AG04449 (cell line): ENCODE data around the gene MTMR11.
"Not testable (repeated sequence)": the region's sequence is repeated elsewhere in the genome, so short reads cannot be mapped to it uniquely, and the experiment has no call there.

Experiments
- CTCF ChIA-PET: fragments of 350-600 bp; formaldehyde crosslinking; extraction: SDS; loops from one replicate; lab custom pipeline; 2021; ENCODE audit warnings: antibody characterized with exemption; lab: Yijun Ruan, JAX
- POLR2A ChIA-PET: fragments of 400-600, 350-600 bp; formaldehyde crosslinking; extraction: SDS; loops from one replicate; lab custom pipeline; 2020; ENCODE audit warnings: antibody characterized with exemption, inconsistent platforms; lab: Yijun Ruan, JAX
- DNase-seq: peaks from one replicate; pipeline ENCODE4 v3.0.0-alpha.2; 2010; ENCODE audit warnings: low read depth, low spot score
- H3K4me3 ChIP-seq: 2 replicates; pipeline ENCODE4 v1.5.1; 2011; ENCODE audit warnings: low read depth, mild to moderate bottlenecking, control low read depth, low read length
- TF ChIP-seq, protein P1 (sequence below): IDR thresholded peaks from one replicate; pipeline ENCODE4 v1.5.1; 2011; ENCODE audit warnings: mild to moderate bottlenecking, moderate library complexity, low read length, control low read depth, inconsistent platforms; ENCODE audit not compliant: insufficient read depth; ENCODE audit errors: missing control alignments

The MTMR11 gene

GRCh38 chr1:149962736-149963135 lies 26.1 kb upstream of the MTMR11 start:
- ChIA-PET POLR2A (interaction anchor here (0.6 kb wide), 1 partner anchor 86 kb away, joined by 3 read pairs; no protein-coding TSS in a partner anchor), CTCF (interaction anchor here (0.6 to 3.2 kb wide), 47 partner anchors 9 to 258 kb away, joined by 3 to 55 read pairs (median 7); partner anchors contain the start of gene MTMR11)
- H3K4me3 ChIP-seq = no peak overlapping the region
- TF ChIP-seq, protein P1, sequence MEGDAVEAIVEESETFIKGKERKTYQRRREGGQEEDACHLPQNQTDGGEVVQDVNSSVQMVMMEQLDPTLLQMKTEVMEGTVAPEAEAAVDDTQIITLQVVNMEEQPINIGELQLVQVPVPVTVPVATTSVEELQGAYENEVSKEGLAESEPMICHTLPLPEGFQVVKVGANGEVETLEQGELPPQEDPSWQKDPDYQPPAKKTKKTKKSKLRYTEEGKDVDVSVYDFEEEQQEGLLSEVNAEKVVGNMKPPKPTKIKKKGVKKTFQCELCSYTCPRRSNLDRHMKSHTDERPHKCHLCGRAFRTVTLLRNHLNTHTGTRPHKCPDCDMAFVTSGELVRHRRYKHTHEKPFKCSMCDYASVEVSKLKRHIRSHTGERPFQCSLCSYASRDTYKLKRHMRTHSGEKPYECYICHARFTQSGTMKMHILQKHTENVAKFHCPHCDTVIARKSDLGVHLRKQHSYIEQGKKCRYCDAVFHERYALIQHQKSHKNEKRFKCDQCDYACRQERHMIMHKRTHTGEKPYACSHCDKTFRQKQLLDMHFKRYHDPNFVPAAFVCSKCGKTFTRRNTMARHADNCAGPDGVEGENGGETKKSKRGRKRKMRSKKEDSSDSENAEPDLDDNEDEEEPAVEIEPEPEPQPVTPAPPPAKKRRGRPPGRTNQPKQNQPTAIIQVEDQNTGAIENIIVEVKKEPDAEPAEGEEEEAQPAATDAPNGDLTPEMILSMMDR = no peak
- DNase-seq = no peak

GRCh38 chr1:149962039-149962647 lies 25.5 kb upstream of the MTMR11 start:
- ChIA-PET CTCF (interaction anchor here (0.6 to 3.2 kb wide), 57 partner anchors 9 to 329 kb away, joined by 3 to 55 read pairs (median 6); partner anchors contain the start of gene MTMR11), POLR2A (interaction anchor here (0.6 kb wide), 1 partner anchor 87 kb away, joined by 3 read pairs; no protein-coding TSS in a partner anchor)
- peak; percentile 41 for DNase-seq
- no peak overlapping the region for H3K4me3 ChIP-seq
- TF ChIP-seq, protein P1 = peak; percentile 53

DNA sequence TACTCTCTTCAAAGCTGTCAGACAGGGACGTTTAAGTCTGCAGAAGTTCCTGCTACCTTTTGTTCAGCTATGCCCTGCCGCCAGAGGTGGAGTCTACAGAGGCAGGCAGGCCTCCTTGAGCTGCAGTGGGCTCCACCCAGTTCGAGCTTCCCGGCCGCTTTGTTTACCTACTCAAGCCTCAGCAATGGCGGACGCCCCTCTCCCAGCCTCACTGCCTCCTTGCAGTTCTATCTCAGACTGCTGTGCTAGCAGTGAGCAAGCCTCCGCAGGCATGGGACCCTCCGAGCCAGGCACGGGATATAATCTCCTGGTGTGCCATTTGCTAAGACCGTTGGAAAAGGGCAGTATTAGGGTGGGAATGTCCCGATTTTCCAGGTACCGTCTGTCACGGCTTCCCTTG lies 20.9 kb upstream of the MTMR11 start:
- POLR2A ChIA-PET, DNase-seq, CTCF ChIA-PET, H3K4me3 ChIP-seq: not testable (repeated sequence)

DNA sequence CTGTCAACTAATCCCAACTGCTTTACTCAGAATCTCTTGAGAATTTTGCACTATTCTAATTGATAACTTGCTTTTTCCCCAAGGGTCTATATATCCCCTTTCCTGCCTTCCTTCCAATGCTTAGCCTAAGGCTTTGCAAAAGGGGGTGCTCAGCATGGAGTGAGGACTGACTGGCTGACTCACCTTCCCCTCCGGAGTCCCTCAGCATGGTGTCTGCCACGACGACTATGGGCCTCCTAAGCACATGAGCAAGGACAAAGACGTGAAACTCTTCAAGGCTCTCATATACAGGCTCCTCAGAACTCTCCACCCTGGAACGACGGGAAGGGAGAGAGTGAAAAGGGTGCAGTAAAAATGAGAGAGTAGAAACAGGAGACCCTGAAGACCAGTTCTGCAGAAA lies 13.2 kb upstream of the MTMR11 start:
- ChIA-PET POLR2A (no interaction called here), CTCF (interaction anchor here (1.0 to 2.5 kb wide), 3 partner anchors 12 to 102 kb away, joined by 3 to 9 read pairs (median 3); no protein-coding TSS in a partner anchor)
- DNase-seq = no peak
- TF ChIP-seq, protein P1 = no peak
- no peak overlapping the region for H3K4me3 ChIP-seq

DNA sequence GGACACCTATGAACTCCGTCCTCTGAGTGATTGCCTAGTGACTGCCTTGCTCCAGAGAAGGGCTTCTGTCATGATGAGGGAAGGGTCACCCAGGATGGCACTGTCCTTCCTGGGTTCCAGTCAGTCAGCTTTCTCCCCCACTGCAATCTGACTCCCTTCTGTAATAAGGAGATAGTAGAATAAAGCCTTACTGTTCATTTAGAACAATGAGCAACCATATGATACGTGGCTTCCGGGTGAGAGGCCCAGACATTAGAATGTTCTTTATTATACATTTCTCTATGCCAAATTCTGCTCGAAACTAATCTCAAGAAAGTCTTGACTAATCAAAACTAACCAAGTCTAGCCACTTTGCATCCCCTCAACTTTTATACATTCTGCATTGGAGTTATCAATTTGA lies 8.5 kb upstream of the MTMR11 start:
- CTCF ChIA-PET = interaction anchor here (0.9 to 7.3 kb wide), 5 partner anchors 11 to 221 kb away, joined by 3 to 39 read pairs (median 3); a partner anchor contains a TSS
- TF ChIP-seq, protein P1 = no peak

DNA sequence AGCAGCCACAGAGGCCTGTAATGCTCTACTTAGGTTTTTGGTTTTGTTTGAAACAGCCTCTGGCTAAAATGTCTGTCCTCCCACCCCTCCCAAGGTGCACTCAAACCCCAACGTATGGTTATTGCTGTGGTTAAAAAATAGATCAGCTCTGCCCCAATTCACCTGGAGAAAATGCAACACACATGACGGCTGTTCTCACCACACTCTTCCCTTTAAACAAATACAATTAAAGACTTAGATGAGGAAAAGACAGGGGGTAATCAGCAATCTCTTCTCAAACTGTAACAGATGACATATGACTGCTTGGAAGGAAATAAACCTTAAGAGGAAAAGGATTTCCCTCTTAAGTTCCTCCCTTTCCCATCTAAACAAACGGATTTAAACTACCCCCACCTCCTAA lies 6.2 kb upstream of the MTMR11 start:
- POLR2A ChIA-PET = no interaction called here
- no peak overlapping the region for H3K4me3 ChIP-seq
- TF ChIP-seq, protein P1 = no peak
- CTCF ChIA-PET = interaction anchor here (1.1 to 7.3 kb wide), 3 partner anchors 19 to 108 kb away, joined by 4 to 39 read pairs (median 5); a partner anchor contains a TSS
- no peak for DNase-seq

More for the DNA sequence above, 8.5 kb upstream of the MTMR11 start:
- POLR2A ChIA-PET = no interaction called here
- H3K4me3 ChIP-seq = no peak overlapping the region
- no peak for DNase-seq
